GM19467 (cell line): ENCODE measurements around the gene AMH.

Experiments
- ATAC-seq: cut with Tn5 transposase; IDR thresholded peaks from one replicate; pipeline ENCODE4 v1.9.1; 2021; ENCODE audit warnings: mild to moderate bottlenecking, moderate library complexity; ENCODE audit not compliant: unreplicated experiment

AMH gene

GRCh38 chr19:2282862-2283237, 33.7 kb downstream of the AMH start:
- ATAC-seq, result no peak

- ATAC-seq, result no peak
Observed at GRCh38 chr19:2283835-2284507, 34.8 kb downstream of the AMH start.

GRCh38 chr19:2286402-2287140, 37.4 kb downstream of the AMH start:
- no peak for ATAC-seq

GRCh38 chr19:2287585-2288337, 38.6 kb downstream of the AMH start:
- ATAC-seq, result no peak

DNA sequence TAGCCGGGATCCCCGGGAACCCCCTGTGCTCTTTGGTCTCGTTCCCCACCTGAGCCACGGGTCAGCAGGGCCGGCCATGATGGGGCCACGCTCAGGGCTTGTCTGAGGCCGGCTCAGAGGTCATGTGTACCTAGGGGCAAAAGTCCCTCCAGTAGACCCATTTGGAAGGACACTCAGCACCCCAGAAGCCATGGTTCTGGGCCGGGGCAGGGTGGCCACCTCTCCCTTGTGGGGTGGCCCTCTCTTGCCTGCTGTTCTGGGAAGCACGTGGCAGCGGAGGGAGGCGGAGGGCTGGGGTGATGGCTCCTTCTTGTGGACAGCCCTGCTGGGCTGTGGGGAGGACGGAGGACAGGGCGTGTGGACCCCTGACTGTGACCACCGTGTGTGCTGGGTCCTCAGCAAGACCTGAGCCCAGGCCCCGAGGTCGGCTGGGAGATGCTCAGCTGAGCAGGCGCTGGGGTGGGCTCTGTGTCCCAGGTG, 39.3 kb downstream of the AMH start:
- no peak for ATAC-seq

GRCh38 chr19:2288818-2289713, 39.9 kb downstream of the AMH start:
- ATAC-seq, result no peak

DNA sequence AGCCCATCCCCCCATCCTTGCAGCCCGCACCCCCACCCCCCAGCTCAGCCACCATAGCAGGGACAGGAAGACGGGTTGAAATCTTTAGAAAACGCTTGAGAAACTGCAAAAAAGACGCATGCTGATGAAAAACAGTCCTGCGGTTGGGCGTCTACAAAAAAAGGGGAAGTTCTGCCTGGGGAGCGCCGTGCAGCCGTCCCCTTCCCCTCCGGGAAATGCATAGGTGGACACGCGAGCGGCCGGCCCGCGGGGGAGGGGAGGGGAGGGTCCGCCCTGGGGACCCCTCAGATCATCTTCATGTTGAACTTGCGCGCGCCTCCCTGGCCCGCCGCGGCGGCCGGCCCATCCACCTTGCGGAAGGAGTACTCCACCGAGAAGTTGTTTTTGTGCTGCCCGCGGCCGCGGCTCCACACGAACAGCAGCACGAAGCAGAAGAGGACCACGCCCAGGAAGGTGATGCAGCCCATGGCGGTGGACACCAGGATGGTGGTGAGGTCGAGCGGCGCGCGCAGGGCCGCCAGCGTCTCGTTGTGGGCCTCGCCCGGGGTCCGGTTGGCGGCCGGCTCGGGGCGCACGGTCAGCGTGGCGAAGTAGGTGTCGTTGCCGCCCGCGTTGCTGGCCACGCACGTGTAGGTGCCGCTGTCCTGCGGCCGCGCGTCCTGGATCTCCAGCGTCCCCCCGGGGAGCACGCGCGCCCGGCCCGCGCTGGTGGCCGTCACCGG, 40.8 kb downstream of the AMH start:
- no peak for ATAC-seq

- ATAC-seq, result no peak
Observed at GRCh38 chr19:2290441-2291184, 41.5 kb downstream of the AMH start.

GRCh38 chr19:2291185-2291751, 42.1 kb downstream of the AMH start:
- no peak for ATAC-seq

DNA sequence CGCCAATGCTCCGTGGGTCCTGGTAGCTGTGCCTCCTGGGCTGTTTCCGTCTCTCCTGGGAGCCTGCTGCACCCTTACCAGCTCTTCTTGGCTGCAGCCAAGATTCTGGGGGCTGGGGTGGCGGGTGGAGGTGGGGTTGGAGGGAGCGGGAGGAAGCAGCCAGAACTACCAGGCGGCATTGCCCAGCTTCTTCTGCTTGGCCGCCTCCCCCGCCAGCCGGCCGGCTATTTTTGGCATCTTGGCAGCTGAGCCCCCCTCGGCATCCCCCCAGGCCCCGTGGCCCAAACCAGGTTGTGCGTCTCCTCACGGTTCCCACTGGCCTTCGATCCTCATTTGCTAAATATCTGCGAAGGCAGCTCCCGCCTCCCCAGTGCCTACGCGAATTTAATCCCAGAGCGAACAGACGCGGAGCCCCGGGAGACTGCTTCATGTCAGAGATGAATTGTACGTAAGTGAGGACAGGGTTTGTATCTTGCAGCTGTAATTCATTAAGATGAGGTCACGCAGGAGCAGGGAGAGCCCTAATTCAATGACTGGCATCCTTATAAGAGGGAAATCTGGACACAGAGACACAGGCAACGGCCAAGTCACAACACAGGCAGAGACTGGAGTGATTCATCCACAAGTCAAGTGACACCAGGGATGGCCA, 45.7 kb downstream of the AMH start:
- ATAC-seq, result no peak

GRCh38 chr19:2296141-2296540, 47.0 kb downstream of the AMH start:
- ATAC-seq, result no peak

- no peak for ATAC-seq
Observed at GRCh38 chr19:2300533-2300932, 51.4 kb downstream of the AMH start.
